Stimulated activated CD4-positive, alpha-beta T cell treated with anti-CD3 and anti-CD28 coated beads, Interleukin-1b, Interleukin-23, amount 100 ng/mL, for 4 hours (primary cell): ENCODE measurements around the gene S100B.
"Not testable (repeated sequence)": the region's sequence is repeated elsewhere in the genome, so short reads cannot be mapped to it uniquely, and the experiment has no call there.

Experiments
- DNase-seq, 2 donors: peaks; one replicate each; pipeline ENCODE4 v3.0.0-alpha.2; 2020; ENCODE audit warnings: low read depth in 2 of 2

The S100B gene

DNA sequence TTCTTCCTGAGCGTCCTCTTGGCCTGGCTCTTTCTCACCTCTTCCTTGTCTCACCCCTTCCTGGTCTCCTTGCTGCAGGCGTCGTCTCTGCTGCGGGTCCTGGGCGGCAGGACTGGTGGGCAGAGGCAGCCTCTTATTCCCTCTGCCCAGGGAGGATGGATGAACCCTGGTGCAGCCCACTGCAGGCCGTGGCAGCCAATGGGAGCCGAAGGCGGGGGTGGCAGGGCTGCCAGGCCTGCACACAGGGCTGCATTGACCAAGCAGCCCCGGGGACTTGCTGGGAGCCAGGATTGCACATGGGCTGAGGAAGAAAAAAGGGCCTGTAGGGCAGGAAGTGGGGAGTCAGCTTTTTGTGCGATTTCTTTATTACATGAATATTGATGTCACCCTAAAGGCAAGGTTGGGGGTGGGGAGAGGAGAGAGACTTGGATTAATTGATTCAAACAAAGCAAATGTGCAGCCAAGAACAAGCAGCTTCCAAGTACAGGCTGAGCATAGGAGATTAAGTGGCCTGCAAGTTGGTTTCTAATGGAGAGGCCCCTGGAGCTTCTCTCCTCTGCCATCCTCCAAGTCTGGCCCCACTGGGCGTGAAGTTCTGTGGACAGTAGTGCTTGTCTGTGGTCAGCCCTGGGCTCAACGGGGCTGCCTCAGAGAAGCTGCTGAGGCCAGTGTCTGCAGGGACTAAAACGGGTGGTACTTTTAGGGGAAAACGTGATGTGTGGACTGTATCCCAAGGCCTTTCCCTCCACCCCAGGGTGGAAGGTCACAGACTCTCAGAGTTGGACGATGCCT, at the start of gene S100B:
TSS of gene S100B (minus strand) at position 108 of the 792 bp plus-strand sequence. CDS start 2,667 bp downstream, outside the sequence.
- DNase-seq, result no peak

DNA sequence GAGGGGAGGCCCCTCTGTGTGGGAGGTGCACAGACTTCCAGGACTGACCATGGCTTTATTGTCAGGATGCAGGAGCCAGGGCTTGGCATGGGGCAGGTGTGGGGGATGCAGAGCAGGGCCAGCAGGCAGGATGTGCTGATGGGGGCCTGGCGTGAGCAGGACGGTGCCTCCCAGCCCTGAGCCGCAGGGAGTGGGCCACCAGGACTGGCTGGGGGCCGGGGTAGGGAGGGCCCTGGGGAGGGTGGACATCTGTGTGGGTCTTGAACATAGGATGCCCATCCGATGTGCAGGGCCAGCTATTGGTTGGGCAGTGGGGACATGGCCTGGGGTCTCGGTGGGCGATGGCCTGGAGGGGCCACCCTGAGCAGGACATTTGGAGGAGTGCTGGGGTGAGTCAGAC, 46.2 kb upstream of the S100B start:
- DNase-seq, result no peak

DNA sequence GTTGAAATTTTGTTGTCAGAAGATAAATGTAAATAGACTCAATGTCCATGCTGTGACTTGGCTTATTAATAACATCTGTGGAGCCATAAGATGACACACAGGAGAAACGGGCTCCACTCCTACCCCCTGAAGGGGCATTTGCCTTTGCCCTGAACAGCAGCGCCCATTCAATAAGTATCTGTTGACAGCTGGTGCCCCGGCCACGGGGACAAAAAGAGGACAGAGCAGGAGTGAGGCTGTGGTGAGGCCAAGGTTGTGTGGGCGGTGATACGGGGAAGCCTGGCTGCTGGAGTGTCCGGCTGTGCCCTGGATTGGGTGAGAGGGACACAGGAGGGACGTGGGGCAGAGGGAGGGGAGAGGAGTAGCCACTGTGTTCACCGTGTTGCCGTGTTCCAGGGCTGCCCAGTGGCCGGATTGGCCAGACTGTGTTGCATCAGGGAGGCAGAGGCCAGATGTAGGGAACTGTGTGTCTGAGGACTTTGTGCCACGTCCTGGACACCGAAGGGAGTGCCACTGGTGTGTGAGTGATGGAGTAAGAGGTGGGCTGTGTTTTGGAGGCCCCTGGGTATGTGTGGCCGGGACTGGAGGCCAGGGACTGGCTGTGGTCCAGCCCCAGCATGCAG, 45.7 kb upstream of the S100B start:
- DNase-seq, result no peak

DNA sequence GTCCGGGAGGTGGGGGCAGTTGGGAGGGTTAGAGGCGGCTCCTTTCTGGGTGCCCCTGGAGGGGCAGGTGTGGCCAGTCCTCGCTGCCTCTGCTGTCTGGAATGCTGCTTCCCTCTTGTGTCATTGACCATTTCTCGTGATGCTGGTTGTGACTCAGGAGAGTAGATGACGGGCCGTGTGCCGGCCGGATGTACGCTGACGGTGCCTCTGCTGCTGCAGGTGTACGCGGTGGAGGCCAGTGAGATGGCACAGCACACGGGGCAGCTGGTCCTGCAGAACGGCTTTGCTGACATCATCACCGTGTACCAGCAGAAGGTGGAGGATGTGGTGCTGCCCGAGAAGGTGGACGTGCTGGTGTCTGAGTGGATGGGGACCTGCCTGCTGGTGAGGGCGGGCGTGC, 44.5 kb upstream of the S100B start:
- DNase-seq, result no peak

DNA sequence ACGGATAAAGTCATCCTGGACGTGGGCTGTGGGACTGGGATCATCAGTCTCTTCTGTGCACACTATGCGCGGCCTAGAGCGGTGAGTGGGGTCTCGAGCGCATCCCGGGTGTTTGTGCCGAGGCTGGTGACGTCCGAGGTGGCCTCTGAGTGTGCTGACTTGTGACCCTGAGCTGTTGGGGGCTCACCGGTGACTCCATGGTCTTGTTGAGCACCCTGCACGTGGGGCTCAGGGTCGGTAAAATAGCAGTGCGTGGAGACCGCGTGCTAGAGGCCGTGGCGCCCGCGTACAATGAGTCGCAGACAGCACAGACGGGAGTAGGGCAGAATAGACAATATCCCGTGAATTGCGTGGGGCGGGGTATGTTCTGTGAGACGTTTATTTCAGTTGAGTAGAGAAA, 43.7 kb upstream of the S100B start:
- no peak for DNase-seq

DNA sequence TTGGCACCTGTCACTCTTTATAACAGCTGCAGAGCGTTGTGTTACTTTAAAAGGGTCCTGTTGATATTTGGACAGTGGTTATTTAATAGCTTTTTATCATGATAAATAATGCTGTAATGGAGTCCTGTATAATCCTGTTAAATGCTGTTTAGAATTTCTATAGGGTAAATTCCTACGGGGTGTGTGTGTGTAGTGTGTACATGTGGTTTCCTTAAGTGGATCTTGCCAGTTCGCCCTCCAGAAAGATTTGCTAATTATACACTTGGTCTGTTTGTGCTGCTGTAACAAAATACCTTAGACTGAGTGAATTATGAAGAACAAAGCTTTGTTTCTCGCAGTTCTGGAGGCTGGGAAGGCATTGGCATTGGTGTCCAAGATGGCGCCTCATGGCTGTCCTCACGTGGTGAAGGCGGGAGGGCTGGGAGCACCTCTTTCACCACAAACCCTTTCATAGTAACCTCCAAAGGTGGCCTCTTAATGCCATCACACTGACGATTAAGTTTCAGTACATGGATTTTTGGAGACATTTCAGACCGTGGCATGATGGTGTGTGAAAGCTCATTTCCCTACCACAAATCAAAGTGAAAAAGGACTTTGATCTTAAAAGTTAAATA, 41.8 kb upstream of the S100B start:
- DNase-seq, result no peak

DNA sequence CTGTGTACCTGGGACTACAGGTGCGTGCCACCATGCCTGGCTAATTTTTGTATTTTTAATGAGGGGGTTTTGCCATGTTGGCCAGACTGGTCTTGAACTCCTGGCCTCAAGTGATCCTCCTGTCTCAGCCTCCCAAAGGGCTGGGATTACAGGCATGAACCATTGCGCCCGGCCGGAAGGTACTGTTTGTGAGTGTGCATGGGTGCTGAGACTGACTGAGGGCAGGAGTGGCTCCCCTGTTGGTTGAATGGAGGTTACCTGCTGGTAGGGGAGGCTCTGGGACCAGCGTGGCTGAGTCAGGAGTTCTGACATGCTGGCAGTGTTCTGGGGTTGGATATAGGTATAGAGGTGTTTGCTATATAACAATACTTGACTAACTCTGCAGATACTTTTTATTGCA, 41.0 kb upstream of the S100B start:
- no peak for DNase-seq

DNA sequence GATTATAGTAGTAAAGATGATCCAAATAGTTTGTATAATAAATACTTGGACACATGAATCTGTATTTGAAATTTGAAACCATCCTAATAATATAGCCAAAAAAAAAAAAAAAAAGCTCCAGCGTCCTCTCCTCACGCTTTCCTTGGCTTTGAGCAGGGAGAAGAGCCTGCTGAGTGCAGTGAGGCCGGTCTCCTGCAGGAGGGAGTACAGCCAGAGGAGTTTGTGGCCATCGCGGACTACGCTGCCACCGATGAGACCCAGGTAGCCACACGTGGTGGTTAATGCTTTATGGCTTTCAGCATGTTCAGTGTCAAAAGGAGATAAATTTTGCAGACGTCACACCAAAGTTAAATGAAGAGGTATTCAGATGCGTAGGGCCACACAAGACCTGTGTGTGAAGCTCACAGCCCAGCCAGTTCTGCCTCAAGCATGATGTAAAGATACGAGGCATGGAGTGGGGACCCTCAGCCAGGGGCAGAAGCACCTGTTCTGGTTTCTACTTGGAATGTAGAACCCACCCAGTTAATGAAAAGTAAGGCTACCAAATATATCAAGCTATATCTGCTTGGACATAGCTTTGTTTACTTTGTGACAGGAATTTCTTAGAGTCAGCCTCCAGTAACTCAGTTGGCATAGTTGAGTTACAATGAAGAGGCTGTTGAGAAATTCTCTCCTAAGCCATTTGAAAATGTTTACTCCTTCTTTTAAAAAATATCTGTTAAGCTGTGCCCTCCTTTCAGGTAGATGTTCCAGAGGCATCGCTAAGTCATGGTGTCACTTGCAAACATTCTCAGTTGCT, 38.7 kb upstream of the S100B start:
- no peak for DNase-seq

DNA sequence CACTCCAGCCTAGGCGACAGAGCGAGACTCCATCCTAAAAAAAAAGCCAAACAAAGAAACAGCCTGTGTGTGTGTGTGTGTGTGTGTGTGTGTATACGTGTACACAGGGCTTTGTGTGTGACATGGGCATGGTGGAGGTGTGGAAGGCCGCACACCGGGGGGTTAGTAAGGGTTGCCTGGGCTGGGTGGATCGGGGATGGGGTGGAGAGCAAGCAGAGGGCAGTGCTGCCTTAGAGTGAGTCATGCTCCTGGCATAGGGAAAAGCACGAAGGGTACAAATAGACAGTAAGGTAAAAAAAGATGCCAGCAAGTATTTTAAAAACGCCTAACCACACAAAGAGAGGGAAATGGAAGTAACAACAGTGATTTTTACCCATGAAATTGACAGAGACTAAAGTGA, 36.8 kb upstream of the S100B start:
- no peak for DNase-seq

DNA sequence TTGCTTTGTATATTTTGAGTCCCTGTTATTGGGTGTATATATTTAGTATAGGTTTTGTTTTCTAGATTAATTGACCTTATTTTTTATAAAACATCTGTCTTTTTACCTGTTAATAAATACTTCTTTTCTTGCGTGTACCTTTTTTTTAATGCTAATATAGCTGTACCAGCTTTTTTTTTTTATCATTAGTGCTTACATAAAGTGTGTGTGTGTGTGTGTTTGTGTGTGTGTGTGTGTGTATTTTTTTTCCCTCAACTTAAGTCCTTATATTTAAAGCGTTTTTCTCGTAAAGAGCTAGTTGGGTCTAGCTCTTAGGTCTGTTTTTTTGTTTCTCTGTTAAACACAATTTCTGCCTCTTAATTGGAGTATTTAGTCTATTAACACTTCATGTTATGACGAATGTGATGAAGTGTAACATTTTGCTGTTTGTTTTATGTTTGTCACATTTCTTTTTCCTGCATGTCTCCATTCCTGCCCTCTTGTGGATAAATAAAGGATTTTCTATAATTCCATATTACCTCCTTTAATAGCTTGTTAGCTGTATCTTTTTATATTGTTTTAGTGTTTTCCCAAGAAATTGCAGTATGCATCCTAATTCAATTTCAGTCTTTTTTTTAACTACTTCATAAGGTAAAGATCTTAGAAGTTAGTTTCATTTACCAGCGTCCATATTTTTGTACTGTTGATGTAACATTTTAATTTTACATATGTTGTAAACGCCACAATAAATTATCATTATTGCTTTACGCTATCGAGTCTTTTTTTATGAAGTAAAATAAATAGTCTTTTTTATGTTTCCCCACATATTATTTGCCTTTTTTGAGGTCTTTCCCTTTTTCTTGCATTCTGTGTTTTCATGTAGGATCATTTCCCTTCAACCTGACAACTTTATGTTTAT, 34.9 kb upstream of the S100B start:
- DNase-seq, result no peak

DNA sequence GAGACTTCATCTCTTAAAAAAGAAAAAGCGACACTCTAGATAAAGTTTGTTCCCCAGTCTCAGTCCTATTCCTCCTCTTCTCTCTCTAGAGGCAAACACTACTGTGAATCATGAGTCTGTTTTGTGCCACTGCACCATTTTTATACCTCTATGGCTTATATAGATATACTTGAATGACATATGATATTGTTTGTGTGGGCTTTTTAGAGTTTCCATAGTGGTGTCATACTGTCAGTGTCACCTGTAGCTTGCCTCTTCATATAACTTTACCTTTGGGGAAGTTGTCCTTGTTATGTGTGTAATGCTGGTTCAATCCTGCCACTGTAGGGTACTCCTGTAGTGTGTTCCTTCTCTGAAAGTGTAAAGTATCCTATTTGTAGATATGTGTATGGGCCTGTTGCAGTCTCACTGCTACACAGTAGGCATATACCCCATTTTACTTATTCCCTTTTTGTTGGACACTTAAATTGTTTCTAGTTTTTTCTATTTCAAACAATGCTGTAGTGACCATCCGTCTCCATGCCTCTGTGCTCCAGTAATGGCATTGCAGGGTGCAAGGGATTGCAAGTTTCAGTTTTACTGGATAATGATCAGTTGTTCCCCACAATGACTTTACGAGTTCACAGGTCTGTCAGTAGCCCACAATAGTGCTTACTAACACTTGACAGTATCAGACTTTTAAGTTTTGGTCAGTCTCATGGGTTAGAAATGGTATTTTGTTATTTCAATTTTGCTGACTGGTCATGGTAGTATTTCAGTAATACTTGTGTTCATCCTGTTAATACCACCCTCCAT, 33.3 kb upstream of the S100B start:
- DNase-seq, result no peak

DNA sequence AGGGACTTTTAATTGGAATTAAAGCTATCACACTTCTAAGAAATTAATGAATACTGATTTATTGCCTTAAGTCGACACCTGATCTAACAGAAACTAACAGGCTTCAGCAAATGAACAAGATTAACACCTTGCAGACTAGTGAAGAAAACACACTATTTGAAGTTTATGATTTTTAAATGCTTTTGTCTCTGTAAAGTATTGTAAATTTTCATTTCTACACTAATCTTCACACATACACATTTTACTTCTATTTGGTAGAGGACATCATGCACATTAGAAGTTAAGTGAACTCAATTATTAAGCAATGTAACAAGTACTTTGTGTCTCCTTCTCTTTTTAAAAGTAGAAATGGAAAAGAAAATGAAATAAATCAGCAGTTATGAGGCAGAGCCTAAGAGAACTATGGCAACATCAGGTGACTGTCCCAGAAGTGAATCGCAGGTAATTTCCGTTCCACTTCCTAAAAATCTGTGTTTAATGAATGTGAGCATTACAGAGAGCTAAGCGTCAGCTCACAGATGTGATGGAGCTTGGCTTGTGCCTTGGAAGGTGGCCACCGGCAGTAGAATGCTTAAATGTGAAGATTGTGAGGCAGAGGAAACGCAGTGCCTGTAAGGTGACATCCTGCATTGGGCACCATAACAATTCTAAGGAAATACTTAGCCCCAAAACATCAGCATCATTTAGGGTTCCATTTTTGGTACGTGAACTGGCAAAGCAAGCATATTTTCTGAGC, 31.8 kb upstream of the S100B start:
- no peak for DNase-seq

DNA sequence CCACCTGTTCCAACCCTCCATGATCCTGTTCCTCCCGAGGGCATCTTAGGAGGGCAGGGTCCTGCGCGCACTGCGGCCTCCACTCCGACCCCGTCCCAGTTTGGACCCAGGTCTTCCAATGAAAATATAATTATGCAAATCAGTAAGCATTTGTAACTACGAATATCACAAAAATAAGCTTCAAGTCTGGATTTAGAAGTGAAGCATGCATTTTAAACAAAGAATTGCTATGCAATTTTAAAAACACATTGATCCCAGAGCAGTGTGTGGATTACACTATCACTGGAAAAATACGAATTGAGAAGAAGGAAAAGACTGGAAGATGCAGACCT, 31.3 kb upstream of the S100B start:
- no peak for DNase-seq

DNA sequence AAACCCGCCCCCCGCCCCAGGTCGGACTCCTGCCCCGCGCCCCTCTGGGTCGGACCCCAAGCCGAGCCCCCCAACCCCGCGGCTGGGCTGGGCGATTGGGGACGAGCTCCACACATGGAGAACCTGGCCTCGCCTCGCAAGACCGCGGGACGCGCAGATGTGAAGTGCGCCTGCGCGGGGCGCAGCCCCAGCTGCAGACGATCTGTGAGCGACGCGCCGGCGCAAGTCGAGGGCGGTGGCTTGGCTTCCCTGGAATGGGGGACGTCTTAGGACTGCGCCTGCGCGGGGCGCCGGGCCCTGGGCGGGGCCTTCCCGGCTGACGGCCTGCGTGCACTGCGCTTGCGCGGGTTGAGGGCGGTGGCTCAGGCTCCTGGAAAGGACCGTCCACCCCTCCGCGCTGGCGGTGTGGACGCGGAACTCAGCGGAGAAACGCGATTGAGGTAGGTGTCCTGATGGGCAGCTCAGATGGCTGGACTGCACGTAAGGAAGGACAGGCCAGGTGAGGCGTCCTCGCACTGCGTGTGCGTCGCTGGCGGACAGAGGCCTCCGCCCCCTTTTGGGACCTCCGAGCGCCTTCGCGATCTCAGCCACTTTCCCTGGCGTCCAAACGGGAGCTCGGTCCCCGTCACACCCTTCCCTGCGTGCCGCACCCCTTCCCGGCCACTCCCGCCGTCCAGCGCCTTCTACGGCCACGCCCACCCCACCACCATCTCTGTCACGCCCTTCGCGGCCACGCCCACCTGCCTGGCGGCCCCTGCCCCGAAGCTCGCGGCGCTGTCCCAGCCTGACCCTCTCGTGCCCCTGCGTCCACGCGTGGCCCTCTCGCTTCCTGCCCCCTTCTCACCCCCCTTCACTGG, 30.7 kb upstream of the S100B start, which contains the start of gene PRMT2:
TSS of gene PRMT2 (plus strand) at position 351 of the 857 bp plus-strand sequence. CDS start 1,278 bp downstream, outside the sequence.
- DNase-seq, result peak; percentile 96 to 98

DNA sequence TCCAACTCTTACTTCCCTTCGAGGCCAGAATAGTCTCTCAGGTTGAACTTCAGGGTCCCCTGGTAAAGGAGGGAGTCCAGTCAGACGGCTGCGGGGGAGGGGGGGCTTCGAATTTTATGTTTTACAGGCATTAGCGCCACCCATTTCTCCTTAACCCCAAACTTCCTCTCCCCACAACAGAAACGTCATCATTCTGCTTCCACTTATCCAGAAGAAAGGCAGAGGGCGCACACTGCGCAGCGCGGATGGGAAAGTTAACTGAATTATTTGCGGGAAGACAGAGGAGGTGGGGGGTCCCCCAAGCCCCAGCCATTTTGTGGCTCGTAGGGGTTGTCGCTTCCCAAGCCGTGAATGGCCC, 30.1 kb upstream of the S100B start:
- DNase-seq, result no peak

DNA sequence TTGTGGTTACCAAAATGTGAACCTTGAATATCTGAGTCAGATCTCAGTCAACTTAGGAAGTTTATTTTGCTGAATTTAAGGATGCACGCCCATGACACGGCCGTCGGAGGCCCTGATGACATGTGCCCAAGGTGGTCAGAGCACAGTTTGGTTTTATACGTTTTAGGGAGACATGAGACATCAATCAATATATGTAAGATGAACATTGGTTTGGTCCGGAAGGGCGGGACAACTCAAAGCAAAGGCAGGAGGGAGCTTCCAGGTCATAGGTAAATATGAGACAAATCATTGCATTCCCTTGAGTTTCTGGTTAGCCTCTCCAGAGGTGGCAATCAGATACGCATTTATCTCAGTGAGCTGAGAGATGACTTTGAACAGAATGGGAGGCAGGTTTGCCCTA, 29.5 kb upstream of the S100B start:
- no peak for DNase-seq

DNA sequence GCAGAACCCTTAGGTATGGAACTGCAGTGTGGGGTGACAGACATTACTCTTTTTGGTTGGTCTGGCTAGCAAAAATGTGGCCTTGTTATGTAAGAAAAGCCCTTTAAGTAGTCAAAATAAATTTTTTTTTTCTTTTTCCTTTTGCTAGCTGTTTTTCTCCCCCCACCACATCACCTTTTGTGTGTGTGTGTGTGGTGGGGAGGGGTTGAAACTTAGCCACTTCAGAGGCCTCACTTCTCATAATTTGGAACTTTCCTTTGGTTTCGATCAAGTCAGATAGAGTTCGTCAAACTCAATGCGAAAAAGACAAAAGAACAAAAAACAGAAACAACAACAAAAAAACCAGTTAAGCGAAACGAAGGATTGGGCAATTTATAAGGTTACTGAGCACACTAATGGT, 28.7 kb upstream of the S100B start:
- DNase-seq, result no peak

DNA sequence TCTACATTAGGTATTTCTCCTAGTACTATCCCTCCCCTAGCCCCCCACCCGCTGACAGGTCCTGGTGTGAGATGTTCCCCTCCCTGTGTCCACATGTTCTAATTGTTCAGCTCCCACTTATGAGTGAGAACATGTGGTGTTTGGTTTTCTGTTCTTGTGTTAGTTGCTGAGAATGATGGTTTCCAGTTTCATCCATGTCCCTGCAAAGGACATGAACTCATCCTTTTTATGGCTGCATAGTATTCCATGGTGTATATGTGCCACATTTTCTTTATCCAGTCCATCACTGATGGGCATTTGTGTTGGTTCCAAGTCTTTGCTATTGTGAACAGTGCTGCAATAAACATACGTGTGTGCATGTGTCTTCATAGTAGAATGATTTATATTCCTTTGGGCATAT, 26.0 kb upstream of the S100B start:
- not testable (repeated sequence) for DNase-seq

DNA sequence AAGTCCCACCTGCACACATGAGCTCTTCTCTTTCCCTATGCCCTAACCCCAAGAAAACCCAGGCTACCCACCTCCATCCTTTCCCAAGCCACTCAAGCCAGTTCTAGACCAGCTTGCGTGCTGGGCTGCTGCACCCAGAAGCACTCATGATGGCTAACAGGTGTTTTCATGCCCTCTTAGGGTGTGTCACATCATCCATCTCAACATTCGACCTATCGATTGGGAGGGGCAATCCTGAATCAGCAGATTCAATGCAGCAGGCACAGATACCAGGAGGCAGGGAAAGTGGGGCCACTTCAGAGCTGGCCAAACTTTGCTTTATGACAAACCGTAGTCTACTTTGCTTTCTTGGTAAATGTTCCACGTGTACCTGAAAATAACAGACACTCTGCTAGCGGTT, 24.0 kb upstream of the S100B start:
- DNase-seq, result no peak
